Prostate gland (tissue), 2 donors: ENCODE data around the gene PCDHB12.

ENCODE experiments used
- POLR2A ChIP-seq: fragments of 450-650 bp; IDR thresholded peaks from one replicate; pipeline ENCODE4 v1.6.1; 2016; ENCODE audit warnings: antibody characterized with exemption, mild to moderate bottlenecking
- POLR2AphosphoS5 ChIP-seq: sonication (generic); formaldehyde crosslinking; IDR thresholded peaks from one replicate; pipeline ENCODE4 v1.6.1; 2017; ENCODE audit warnings: antibody characterized with exemption
- TF ChIP-seq, protein P1 (sequence below), 4 experiments: fragments of 200-600 bp in 2 of 4; fragments of 450-650 bp in 2 of 4; sonication (generic) in 2 of 4; IDR thresholded peaks; 1 replicate in 3 of 4; 2 replicates in 1 of 4; pipeline ENCODE4 v1.5.1; 2016 to 2019; ENCODE audit warnings: antibody characterized with exemption in 4 of 4, mild to moderate bottlenecking in 2 of 4, moderate library complexity in 2 of 4

DNA sequence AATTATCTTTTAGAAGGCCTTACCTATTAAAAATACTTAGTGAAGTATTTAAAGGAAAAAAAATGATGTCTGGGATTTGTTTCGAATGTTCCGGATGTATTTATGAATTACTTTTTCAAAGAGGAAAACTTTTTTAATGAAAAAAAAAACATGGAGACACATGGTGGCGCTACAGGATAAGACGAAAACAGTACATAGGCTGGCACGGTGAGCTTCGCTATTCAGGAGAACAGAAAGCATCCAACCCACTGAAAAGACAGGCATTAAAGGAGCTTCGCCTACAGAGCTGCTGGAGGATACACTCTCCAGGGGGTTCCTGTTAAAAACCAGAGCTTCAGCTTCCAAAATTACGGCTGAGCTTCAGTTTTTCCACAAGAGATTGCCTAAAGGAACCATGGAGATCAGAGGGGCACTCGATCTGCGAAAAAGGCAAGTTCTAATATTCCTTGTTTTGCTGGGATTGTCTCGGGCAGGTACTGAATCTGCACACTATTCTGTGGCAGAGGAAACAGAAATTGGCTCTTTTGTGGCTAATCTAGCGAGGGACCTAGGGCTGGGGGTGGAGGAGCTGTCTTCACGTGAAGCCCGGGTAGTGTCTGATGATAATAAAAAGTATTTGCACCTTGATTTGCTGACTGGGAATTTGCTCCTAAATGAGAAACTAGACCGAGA lies 14.7 kb downstream of the PCDHB12 start, which contains the start of gene PCDHB14:
- TF ChIP-seq, protein P1, sequence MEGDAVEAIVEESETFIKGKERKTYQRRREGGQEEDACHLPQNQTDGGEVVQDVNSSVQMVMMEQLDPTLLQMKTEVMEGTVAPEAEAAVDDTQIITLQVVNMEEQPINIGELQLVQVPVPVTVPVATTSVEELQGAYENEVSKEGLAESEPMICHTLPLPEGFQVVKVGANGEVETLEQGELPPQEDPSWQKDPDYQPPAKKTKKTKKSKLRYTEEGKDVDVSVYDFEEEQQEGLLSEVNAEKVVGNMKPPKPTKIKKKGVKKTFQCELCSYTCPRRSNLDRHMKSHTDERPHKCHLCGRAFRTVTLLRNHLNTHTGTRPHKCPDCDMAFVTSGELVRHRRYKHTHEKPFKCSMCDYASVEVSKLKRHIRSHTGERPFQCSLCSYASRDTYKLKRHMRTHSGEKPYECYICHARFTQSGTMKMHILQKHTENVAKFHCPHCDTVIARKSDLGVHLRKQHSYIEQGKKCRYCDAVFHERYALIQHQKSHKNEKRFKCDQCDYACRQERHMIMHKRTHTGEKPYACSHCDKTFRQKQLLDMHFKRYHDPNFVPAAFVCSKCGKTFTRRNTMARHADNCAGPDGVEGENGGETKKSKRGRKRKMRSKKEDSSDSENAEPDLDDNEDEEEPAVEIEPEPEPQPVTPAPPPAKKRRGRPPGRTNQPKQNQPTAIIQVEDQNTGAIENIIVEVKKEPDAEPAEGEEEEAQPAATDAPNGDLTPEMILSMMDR (IDR thresholded peaks at IDR 0.05): no peak
- TF ChIP-seq POLR2A (no peak), POLR2AphosphoS5 (no peak)
